Transverse colon (tissue), 3 donors: Measurements from ENCODE around the gene SNU13.
"Not testable (repeated sequence)": the region's sequence is repeated elsewhere in the genome, so short reads cannot be mapped to it uniquely, and the experiment has no call there.

ENCODE experiments used
- POLR2A ChIP-seq: fragments of 450-650 bp; IDR thresholded peaks from one replicate; pipeline ENCODE4 v1.6.1; 2016; ENCODE audit warnings: antibody characterized with exemption, mild to moderate bottlenecking, moderate library complexity
- TF ChIP-seq, protein P1 (sequence below), 5 experiments: fragments of 200-600 bp in 3 of 5; fragments of 450-650 bp in 2 of 5; sonication (generic) in 3 of 5; IDR thresholded peaks; 1 replicate in 2 of 5; 2 replicates in 3 of 5; pipeline ENCODE4 v1.5.1; 2016 to 2017; ENCODE audit warnings: antibody characterized with exemption in 5 of 5, inconsistent platforms in 3 of 5, mild to moderate bottlenecking in 2 of 5, moderate library complexity in 1 of 5

DNA sequence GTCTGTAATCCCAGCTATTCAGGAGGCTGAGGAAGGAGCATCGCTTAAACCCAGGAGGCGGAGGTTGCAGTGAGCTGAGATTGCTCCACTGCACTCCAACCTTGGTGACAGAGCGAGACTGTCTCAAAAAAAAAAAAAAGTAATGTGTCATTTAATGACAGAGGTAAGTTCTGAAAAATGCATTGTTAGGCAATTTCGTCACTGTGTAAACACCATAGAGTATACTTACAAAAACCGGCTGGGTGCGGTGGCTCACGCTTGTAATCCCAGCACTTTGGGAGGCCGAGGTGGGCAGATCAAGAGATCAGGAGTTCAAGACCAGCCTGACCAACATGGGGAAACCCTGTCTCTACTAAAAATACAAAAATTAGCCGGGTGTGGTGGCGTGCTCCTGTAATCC lies 16.6 kb downstream of the SNU13 start:
- TF ChIP-seq, protein P1, sequence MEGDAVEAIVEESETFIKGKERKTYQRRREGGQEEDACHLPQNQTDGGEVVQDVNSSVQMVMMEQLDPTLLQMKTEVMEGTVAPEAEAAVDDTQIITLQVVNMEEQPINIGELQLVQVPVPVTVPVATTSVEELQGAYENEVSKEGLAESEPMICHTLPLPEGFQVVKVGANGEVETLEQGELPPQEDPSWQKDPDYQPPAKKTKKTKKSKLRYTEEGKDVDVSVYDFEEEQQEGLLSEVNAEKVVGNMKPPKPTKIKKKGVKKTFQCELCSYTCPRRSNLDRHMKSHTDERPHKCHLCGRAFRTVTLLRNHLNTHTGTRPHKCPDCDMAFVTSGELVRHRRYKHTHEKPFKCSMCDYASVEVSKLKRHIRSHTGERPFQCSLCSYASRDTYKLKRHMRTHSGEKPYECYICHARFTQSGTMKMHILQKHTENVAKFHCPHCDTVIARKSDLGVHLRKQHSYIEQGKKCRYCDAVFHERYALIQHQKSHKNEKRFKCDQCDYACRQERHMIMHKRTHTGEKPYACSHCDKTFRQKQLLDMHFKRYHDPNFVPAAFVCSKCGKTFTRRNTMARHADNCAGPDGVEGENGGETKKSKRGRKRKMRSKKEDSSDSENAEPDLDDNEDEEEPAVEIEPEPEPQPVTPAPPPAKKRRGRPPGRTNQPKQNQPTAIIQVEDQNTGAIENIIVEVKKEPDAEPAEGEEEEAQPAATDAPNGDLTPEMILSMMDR (IDR thresholded peaks at IDR 0.05), result not testable (repeated sequence)
- TF ChIP-seq POLR2A, result not testable (repeated sequence)
